T-helper 1 cell (primary cell): ENCODE results near the gene GMFB.
"Not testable (repeated sequence)": the region's sequence is repeated elsewhere in the genome, so short reads cannot be mapped to it uniquely, and the experiment has no call there.

Experiments used
- DNase-seq, 5 donors: peaks; one replicate each; pipeline ENCODE4 v3.0.0-alpha.2; 2012 to 2020

GMFB gene

GRCh38 chr14:54457609-54457996, 31.2 kb downstream of the GMFB start:
- DNase-seq: no peak

- not testable (repeated sequence) for DNase-seq
Observed at GRCh38 chr14:54456820-54457608, 31.8 kb downstream of the GMFB start.

GRCh38 chr14:54455363-54455762, 33.4 kb downstream of the GMFB start:
- DNase-seq: no peak

GRCh38 chr14:54453990-54454389, 34.8 kb downstream of the GMFB start:
- DNase-seq: not testable (repeated sequence)

GRCh38 chr14:54453252-54453651, 35.5 kb downstream of the GMFB start:
- no peak for DNase-seq

- no peak for DNase-seq
Observed at GRCh38 chr14:54451961-54452360, 36.8 kb downstream of the GMFB start.

GRCh38 chr14:54451121-54451601, 37.6 kb downstream of the GMFB start:
- DNase-seq: no peak

- DNase-seq: no peak
Observed at GRCh38 chr14:54450535-54450934, 38.2 kb downstream of the GMFB start.

- no peak for DNase-seq
Observed at GRCh38 chr14:54447231-54447692, 41.5 kb downstream of the GMFB start.

GRCh38 chr14:54446161-54446693, 42.6 kb downstream of the GMFB start:
- no peak for DNase-seq

- no peak for DNase-seq
Observed at GRCh38 chr14:54444681-54445080, 44.1 kb downstream of the GMFB start.

- DNase-seq: no peak
Observed at GRCh38 chr14:54443981-54444380, 44.8 kb downstream of the GMFB start.

GRCh38 chr14:54442961-54443360, 45.8 kb downstream of the GMFB start:
- DNase-seq: not testable (repeated sequence)

GRCh38 chr14:54440873-54441868, 47.6 kb downstream of the GMFB start, which contains the start of gene CNIH1:
Gene CNIH1 (minus strand): TSS chr14:54441374. CDS start chr14:54441327, 47 bp downstream.
- DNase-seq: peak; percentile 82 to 94 (median 90)

GRCh38 chr14:54440476-54440872, 48.3 kb downstream of the GMFB start:
- no peak for DNase-seq

- DNase-seq: no peak
Observed at GRCh38 chr14:54440037-54440436, 48.7 kb downstream of the GMFB start.

GRCh38 chr14:54438703-54439102, 50.1 kb downstream of the GMFB start:
- DNase-seq: no peak

GRCh38 chr14:54437954-54438353, 50.8 kb downstream of the GMFB start:
- not testable (repeated sequence) for DNase-seq

GRCh38 chr14:54435500-54435981, 53.2 kb downstream of the GMFB start:
- DNase-seq: peak in 1 of 5 donors; percentile 77

- no peak for DNase-seq
Observed at GRCh38 chr14:54428527-54428926, 60.3 kb downstream of the GMFB start.

- DNase-seq: no peak
Observed at GRCh38 chr14:54427871-54428270, 60.9 kb downstream of the GMFB start.

GRCh38 chr14:54425537-54426274, 63.1 kb downstream of the GMFB start:
- no peak for DNase-seq
